HepG2 (cell line): ENCODE results near the gene ZNF740. TPM values are rescaled to one million over a fixed set of nuclear protein-coding genes. Genes with fewer than 3 reads are reported as not detected.
A peak's percentile ranks its signal among the peaks of the same experiment; 100 is the strongest.

Experiments used
- CBX1 ChIP-seq: IDR thresholded peaks from one replicate; pipeline ENCODE4 v1.6.1; 2016; ENCODE audit warnings: antibody characterized with exemption, low read depth
- CENPX ChIP-seq: sonication (generic); formaldehyde crosslinking; IDR thresholded peaks from 2 replicates; pipeline ENCODE4 v1.9.0; 2021; ENCODE audit warnings: mild to moderate bottlenecking, missing genetic modification reagents, moderate library complexity
- ELF4 ChIP-seq: sonication (generic); formaldehyde crosslinking; IDR thresholded peaks from 2 replicates; pipeline ENCODE4 v1.5.0; 2020; ENCODE audit warnings: missing genetic modification reagents, mild to moderate bottlenecking, moderate library complexity, borderline replicate concordance
- GATAD1 ChIP-seq: IDR thresholded peaks from 2 replicates; pipeline ENCODE4 v1.6.1; 2016; ENCODE audit warnings: missing genetic modification reagents, missing compliant biosample characterization
- MXD4 ChIP-seq: IDR thresholded peaks from 2 replicates; pipeline ENCODE4 v1.6.1; 2016; ENCODE audit warnings: mild to moderate bottlenecking, missing biosample characterization, missing genetic modification reagents
- ONECUT2 ChIP-seq: sonication (generic); formaldehyde crosslinking; IDR thresholded peaks from 2 replicates; pipeline ENCODE4 v1.4.0; 2020; ENCODE audit warnings: missing genetic modification reagents
- RBAK ChIP-seq: sonication (generic); formaldehyde crosslinking; IDR thresholded peaks from 2 replicates; pipeline ENCODE4 v1.5.1; 2020; ENCODE audit warnings: mild to moderate bottlenecking, missing genetic modification reagents
- RCOR2 ChIP-seq: IDR thresholded peaks from 2 replicates; pipeline ENCODE4 v1.6.1; 2016; ENCODE audit warnings: missing biosample characterization, missing genetic modification reagents
- SALL2 ChIP-seq: sonication (generic); formaldehyde crosslinking; IDR thresholded peaks from 2 replicates; pipeline ENCODE4 v1.8.1; 2023; ENCODE audit warnings: mild to moderate bottlenecking, missing genetic modification reagents, inconsistent platforms
- SAP130 ChIP-seq: IDR thresholded peaks from 2 replicates; pipeline ENCODE4 v1.6.1; 2016; ENCODE audit warnings: low read depth
- SCMH1 ChIP-seq: sonication (generic); formaldehyde crosslinking; IDR thresholded peaks from 2 replicates; pipeline ENCODE4 v1.9.0; 2021; ENCODE audit warnings: missing genetic modification reagents, mild to moderate bottlenecking, borderline replicate concordance
- TAF1 ChIP-seq: sonication (generic); formaldehyde crosslinking; IDR thresholded peaks from 2 replicates; pipeline ENCODE4 v1.4.0; 2020; ENCODE audit warnings: missing genetic modification reagents
- TBX3 ChIP-seq: fragments of 450-650 bp; IDR thresholded peaks from 2 replicates; pipeline ENCODE4 v1.6.1; 2017; ENCODE audit warnings: antibody characterized with exemption, mild to moderate bottlenecking, inconsistent platforms, borderline replicate concordance
- ZFP41 ChIP-seq: sonication (generic); formaldehyde crosslinking; IDR thresholded peaks from 2 replicates; pipeline ENCODE4 v1.4.0; 2020; ENCODE audit warnings: mild to moderate bottlenecking, missing genetic modification reagents, borderline replicate concordance
- ZNF138 ChIP-seq: sonication (generic); formaldehyde crosslinking; IDR thresholded peaks from 2 replicates; pipeline ENCODE4 v1.5.0; 2020; ENCODE audit warnings: mild to moderate bottlenecking, low read depth, missing genetic modification reagents
- ZNF235 ChIP-seq: sonication (generic); formaldehyde crosslinking; IDR thresholded peaks from 2 replicates; pipeline ENCODE4 v1.8.1; 2023; ENCODE audit warnings: mild to moderate bottlenecking, missing genetic modification reagents, borderline replicate concordance
- ZNF350 ChIP-seq: sonication (generic); formaldehyde crosslinking; IDR thresholded peaks from 2 replicates; pipeline ENCODE4 v1.4.0; 2020; ENCODE audit warnings: mild to moderate bottlenecking, low read depth, missing genetic modification reagents, borderline replicate concordance
- ZNF354B ChIP-seq: sonication (generic); formaldehyde crosslinking; IDR thresholded peaks from 2 replicates; pipeline ENCODE4 v1.8.0; 2022; ENCODE audit warnings: mild to moderate bottlenecking, missing genetic modification reagents
- ZNF550 ChIP-seq: sonication (generic); formaldehyde crosslinking; IDR thresholded peaks from 2 replicates; pipeline ENCODE4 v1.4.0; 2020; ENCODE audit warnings: mild to moderate bottlenecking, missing genetic modification reagents, borderline replicate concordance
- ZNF850 ChIP-seq: sonication (generic); formaldehyde crosslinking; conservative IDR thresholded peaks from 2 replicates; pipeline ENCODE4 v1.9.0; 2021; ENCODE audit warnings: mild to moderate bottlenecking, missing genetic modification reagents
- polyA plus RNA-seq, 8 experiments: library from polyadenylated mRNA; depleted of rRNA in 3 of 8; stranded (reverse) in 7 of 8; unstranded in 1 of 8; fragments of >200 nt; fragmentation: Illumina TruSeq in 4 of 8; extraction: Trizol in 4 of 8; gene quantifications; 2 replicates each; pipeline versions ENCODE4 v1.2.1 to v1.2.3, GENCODE V29; 2011 to 2016; ENCODE audit warnings: low read depth in 4 of 8, missing spikeins in 1 of 8, mixed read lengths in 1 of 8; ENCODE audit not compliant: insufficient read depth in 1 of 8
- total RNA-seq, 5 experiments: library from RNA; depleted of rRNA; stranded (reverse); fragments of >200 nt; fragmentation: Illumina TruSeq; extraction: Trizol; gene quantifications; 2 replicates each; pipeline ENCODE4 v1.2.3, GENCODE V29; 2016; ENCODE audit warnings: low read depth in 1 of 5
- TF ChIP-seq, protein P1 (sequence below): sonication (generic); formaldehyde crosslinking; IDR thresholded peaks from 2 replicates; pipeline ENCODE4 v1.5.0; 2020; ENCODE audit warnings: mild to moderate bottlenecking, missing genetic modification reagents
- TF ChIP-seq, protein P2 (sequence below): sonication (generic); formaldehyde crosslinking; IDR thresholded peaks from 2 replicates; pipeline ENCODE4 v1.8.0; 2022; ENCODE audit warnings: mild to moderate bottlenecking, missing genetic modification reagents, borderline replicate concordance
- TF ChIP-seq, protein P3 (sequence below): sonication (generic); formaldehyde crosslinking; IDR thresholded peaks from 2 replicates; pipeline ENCODE4 v1.4.0; 2020; ENCODE audit warnings: missing genetic modification reagents
- TF ChIP-seq, protein P4 (sequence below): IDR thresholded peaks from 2 replicates; pipeline ENCODE4 v1.6.1; 2016; ENCODE audit warnings: low read depth

Gene ZNF740
- total and polyA plus RNA-seq, 2 of the 13 experiments (the other 11 are each of a cell fraction or from before 2014, with no cell fraction given) = 16.9 to 19.0 TPM

DNA sequence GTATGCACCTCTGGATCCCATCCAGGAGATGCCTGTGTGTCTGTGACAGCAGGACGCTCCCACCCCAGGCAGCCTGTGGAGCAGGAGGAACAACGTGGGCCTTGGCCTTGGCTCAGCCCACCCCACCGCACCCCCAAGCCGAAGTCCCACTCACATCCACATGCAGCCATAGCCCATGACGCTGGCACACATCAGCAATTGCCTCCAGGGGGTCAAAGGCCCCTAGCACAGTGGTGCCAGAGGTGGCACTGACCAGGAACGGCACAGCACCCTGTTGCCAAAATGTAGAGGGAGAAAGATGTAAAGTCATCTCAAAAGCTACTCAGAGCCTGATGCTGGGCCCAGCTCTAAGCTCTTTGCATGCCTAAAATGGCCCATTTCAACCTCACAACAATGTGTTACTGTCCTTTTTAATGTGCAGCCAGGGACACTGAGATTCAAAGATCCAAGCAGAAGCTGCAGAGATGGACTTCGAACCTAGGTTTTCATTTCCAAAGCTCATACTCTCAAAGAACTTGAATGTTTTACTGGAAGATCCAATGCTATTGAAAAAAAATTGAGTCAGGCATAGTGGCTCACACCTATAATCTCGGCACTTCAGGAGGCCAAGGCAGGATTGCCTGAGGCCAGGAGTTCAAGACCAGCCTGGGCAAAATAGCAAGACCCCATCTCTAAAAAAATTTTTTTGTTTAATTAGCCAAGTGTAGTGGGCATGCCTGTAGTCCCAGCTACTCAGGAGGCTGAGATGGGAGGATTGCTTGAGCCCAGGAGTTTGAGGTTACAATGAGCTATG is 19.2 kb upstream of the ZNF740 start (continued):
- TF ChIP-seq, protein P1, sequence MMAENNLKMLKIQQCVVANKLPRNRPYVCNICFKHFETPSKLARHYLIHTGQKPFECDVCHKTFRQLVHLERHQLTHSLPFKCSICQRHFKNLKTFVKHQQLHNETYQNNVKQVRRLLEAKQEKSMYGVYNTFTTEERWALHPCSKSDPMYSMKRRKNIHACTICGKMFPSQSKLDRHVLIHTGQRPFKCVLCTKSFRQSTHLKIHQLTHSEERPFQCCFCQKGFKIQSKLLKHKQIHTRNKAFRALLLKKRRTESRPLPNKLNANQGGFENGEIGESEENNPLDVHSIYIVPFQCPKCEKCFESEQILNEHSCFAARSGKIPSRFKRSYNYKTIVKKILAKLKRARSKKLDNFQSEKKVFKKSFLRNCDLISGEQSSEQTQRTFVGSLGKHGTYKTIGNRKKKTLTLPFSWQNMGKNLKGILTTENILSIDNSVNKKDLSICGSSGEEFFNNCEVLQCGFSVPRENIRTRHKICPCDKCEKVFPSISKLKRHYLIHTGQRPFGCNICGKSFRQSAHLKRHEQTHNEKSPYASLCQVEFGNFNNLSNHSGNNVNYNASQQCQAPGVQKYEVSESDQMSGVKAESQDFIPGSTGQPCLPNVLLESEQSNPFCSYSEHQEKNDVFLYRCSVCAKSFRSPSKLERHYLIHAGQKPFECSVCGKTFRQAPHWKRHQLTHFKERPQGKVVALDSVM = peak; percentile 56; the same call in 1 of the 2 replicates
- TF ChIP-seq, protein P2, sequence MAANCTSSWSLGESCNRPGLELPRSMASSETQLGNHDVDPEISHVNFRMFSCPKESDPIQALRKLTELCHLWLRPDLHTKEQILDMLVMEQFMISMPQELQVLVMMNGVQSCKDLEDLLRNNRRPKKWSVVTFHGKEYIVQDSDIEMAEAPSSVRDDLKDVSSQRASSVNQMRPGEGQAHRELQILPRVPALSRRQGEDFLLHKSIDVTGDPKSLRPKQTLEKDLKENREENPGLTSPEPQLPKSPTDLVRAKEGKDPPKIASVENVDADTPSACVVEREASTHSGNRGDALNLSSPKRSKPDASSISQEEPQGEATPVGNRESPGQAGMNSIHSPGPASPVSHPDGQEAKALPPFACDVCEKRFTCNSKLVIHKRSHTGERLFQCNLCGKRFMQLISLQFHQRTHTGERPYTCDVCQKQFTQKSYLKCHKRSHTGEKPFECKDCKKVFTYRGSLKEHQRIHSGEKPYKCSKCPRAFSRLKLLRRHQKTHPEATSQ (CRISPR knock-in tag) = no peak
- TF ChIP-seq ZNF850 (CRISPR knock-in tag) (no peak), SCMH1 (CRISPR knock-in tag) (no peak), CBX1 (no peak), ZFP41 (no peak), SALL2 (CRISPR knock-in tag) (no peak), ZNF350 (CRISPR knock-in tag) (no peak), ZNF550 (CRISPR knock-in tag) (no peak), MXD4 (CRISPR knock-in tag) (no peak), CENPX (CRISPR knock-in tag) (no peak), ONECUT2 (CRISPR knock-in tag) (no peak), RCOR2 (CRISPR knock-in tag) (peak; percentile 65; the same call in 1 of the 2 replicates), ZNF354B (CRISPR knock-in tag) (no peak), ELF4 (CRISPR knock-in tag) (no peak), GATAD1 (CRISPR knock-in tag) (no peak), TAF1 (CRISPR knock-in tag) (0 out of 2 replicates have a peak, but pooled peaks have one; percentile 14), SAP130 (peak; percentile 19; the same call in 1 of the 2 replicates), ZNF235 (no peak), RBAK (CRISPR knock-in tag) (no peak), TBX3 (no peak), ZNF138 (no peak)
- TF ChIP-seq, protein P3, sequence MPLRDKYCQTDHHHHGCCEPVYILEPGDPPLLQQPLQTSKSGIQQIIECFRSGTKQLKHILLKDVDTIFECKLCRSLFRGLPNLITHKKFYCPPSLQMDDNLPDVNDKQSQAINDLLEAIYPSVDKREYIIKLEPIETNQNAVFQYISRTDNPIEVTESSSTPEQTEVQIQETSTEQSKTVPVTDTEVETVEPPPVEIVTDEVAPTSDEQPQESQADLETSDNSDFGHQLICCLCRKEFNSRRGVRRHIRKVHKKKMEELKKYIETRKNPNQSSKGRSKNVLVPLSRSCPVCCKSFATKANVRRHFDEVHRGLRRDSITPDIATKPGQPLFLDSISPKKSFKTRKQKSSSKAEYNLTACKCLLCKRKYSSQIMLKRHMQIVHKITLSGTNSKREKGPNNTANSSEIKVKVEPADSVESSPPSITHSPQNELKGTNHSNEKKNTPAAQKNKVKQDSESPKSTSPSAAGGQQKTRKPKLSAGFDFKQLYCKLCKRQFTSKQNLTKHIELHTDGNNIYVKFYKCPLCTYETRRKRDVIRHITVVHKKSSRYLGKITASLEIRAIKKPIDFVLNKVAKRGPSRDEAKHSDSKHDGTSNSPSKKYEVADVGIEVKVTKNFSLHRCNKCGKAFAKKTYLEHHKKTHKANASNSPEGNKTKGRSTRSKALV (CRISPR knock-in tag) = no peak
- TF ChIP-seq, protein P4, sequence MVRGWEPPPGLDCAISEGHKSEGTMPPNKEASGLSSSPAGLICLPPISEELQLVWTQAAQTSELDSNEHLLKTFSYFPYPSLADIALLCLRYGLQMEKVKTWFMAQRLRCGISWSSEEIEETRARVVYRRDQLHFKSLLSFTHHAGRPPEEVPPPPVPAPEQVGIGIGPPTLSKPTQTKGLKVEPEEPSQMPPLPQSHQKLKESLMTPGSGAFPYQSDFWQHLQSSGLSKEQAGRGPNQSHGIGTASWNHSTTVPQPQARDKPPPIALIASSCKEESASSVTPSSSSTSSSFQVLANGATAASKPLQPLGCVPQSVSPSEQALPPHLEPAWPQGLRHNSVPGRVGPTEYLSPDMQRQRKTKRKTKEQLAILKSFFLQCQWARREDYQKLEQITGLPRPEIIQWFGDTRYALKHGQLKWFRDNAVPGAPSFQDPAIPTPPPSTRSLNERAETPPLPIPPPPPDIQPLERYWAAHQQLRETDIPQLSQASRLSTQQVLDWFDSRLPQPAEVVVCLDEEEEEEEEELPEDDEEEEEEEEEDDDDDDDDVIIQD = no peak
